ENCODE measurements around the gene CEBPE.

DNA sequence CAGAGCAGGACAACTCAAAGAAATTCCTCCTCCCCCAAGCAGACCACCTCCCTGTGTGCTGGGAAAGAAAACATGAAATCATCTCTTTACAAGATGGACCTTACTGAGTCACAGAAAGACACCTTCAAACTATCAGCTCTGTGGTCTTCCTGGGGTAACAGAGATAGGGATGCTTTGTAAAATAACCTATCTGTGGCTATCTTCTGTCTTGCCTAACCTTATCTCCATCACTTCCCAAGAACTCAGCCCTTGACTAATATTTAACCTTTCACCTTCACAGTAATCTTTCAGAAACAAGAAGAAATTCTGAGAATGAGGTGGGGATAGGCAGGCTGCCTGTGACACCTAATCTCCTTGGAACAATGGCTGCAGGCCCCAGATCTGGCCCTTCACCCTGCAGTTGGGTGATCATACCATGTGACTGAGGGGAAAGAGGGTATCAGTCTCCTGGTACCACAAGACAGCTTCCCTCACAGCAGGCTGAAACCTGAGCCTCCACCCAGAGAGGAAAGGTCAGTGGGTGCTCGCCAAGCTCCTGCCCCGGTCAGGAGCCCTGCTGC is 27.4 kb upstream of the CEBPE start:
- TF ChIP-seq REST (IDR thresholded peaks at IDR 0.05) (no peak), JUND (IDR thresholded peaks at IDR 0.05) (no peak), FOXA1 (IDR thresholded peaks at IDR 0.05) (no peak), TAF1 (conservative IDR thresholded peaks at IDR 0.05) (no peak), ATF3 (IDR thresholded peaks at IDR 0.05) (no peak), GABPA (IDR thresholded peaks at IDR 0.05 in 1 of 2, conservative IDR thresholded peaks at IDR 0.05 in 1 of 2) (no peak), EGR1 (IDR thresholded peaks at IDR 0.05; ENCODE audit: low read depth in 2 of 2) (no peak), HNF4A (conservative IDR thresholded peaks at IDR 0.05) (no peak), YY1 (IDR thresholded peaks at IDR 0.05) (no peak), RXRA (IDR thresholded peaks at IDR 0.05) (no peak), RAD21 (IDR thresholded peaks at IDR 0.05) (no peak), SP1 (IDR thresholded peaks at IDR 0.05) (no peak)
- TF ChIP-seq, protein P1, sequence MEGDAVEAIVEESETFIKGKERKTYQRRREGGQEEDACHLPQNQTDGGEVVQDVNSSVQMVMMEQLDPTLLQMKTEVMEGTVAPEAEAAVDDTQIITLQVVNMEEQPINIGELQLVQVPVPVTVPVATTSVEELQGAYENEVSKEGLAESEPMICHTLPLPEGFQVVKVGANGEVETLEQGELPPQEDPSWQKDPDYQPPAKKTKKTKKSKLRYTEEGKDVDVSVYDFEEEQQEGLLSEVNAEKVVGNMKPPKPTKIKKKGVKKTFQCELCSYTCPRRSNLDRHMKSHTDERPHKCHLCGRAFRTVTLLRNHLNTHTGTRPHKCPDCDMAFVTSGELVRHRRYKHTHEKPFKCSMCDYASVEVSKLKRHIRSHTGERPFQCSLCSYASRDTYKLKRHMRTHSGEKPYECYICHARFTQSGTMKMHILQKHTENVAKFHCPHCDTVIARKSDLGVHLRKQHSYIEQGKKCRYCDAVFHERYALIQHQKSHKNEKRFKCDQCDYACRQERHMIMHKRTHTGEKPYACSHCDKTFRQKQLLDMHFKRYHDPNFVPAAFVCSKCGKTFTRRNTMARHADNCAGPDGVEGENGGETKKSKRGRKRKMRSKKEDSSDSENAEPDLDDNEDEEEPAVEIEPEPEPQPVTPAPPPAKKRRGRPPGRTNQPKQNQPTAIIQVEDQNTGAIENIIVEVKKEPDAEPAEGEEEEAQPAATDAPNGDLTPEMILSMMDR (IDR thresholded peaks at IDR 0.05; ENCODE audit: low read depth, low read length, missing input control): no peak
- TF ChIP-seq, protein P2, sequence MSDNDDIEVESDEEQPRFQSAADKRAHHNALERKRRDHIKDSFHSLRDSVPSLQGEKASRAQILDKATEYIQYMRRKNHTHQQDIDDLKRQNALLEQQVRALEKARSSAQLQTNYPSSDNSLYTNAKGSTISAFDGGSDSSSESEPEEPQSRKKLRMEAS (IDR thresholded peaks at IDR 0.05): no peak
